ENCODE data around the gene PRLR.
A peak's percentile ranks its signal among the peaks of the same experiment; 100 is the strongest.

GRCh38 chr5:35202319-35203111 lies 27.8 kb downstream of the PRLR start:
- TF ChIP-seq ZNF777 (CRISPR knock-in tag; IDR thresholded peaks at IDR 0.05) = no peak
- no peak for TF ChIP-seq ZNF792 (CRISPR knock-in tag; IDR thresholded peaks at IDR 0.05)
- peak; percentile 85 for TF ChIP-seq CTCF (CRISPR knock-in tag; IDR thresholded peaks at IDR 0.05)
- no peak for TF ChIP-seq EP300 (IDR thresholded peaks at IDR 0.05; ENCODE audit: low read depth in 2 of 2, low read length in 2 of 2)
- TF ChIP-seq EP300 (CRISPR knock-in tag; IDR thresholded peaks at IDR 0.05; ENCODE audit: borderline replicate concordance) = no peak
- TF ChIP-seq SIN3A (IDR thresholded peaks at IDR 0.05; ENCODE audit: borderline replicate concordance, low read depth, low read length) = no peak
- TF ChIP-seq TARDBP (CRISPR knock-in tag; IDR thresholded peaks at IDR 0.05) = no peak
- TF ChIP-seq MAFK (conservative IDR thresholded peaks at IDR 0.05 in 1 of 2, IDR thresholded peaks at IDR 0.05 in 1 of 2; ENCODE audit: low read length in 2 of 2) = no peak
- TF ChIP-seq ZNF24 (IDR thresholded peaks at IDR 0.05) = no peak
- TF ChIP-seq, protein P1, sequence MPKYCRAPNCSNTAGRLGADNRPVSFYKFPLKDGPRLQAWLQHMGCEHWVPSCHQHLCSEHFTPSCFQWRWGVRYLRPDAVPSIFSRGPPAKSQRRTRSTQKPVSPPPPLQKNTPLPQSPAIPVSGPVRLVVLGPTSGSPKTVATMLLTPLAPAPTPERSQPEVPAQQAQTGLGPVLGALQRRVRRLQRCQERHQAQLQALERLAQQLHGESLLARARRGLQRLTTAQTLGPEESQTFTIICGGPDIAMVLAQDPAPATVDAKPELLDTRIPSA (CRISPR knock-in tag; IDR thresholded peaks at IDR 0.05; ENCODE audit: borderline replicate concordance) = no peak
- TF ChIP-seq, protein P2, sequence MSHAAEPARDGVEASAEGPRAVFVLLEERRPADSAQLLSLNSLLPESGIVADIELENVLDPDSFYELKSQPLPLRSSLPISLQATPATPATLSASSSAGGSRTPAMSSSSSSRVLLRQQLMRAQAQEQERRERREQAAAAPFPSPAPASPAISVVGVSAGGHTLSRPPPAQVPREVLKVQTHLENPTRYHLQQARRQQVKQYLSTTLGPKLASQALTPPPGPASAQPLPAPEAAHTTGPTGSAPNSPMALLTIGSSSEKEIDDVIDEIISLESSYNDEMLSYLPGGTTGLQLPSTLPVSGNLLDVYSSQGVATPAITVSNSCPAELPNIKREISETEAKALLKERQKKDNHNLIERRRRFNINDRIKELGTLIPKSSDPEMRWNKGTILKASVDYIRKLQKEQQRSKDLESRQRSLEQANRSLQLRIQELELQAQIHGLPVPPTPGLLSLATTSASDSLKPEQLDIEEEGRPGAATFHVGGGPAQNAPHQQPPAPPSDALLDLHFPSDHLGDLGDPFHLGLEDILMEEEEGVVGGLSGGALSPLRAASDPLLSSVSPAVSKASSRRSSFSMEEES (CRISPR knock-in tag; IDR thresholded peaks at IDR 0.05) = no peak
